Measurements from ENCODE around the gene GMPPA.
A peak's percentile ranks its signal among the peaks of the same experiment; 100 is the strongest.

The GMPPA gene

GRCh38 chr2:219468410-219469185 lies 30.1 kb upstream of the GMPPA start:
- no peak for DNase-seq (ENCODE audit: low read depth)

DNA sequence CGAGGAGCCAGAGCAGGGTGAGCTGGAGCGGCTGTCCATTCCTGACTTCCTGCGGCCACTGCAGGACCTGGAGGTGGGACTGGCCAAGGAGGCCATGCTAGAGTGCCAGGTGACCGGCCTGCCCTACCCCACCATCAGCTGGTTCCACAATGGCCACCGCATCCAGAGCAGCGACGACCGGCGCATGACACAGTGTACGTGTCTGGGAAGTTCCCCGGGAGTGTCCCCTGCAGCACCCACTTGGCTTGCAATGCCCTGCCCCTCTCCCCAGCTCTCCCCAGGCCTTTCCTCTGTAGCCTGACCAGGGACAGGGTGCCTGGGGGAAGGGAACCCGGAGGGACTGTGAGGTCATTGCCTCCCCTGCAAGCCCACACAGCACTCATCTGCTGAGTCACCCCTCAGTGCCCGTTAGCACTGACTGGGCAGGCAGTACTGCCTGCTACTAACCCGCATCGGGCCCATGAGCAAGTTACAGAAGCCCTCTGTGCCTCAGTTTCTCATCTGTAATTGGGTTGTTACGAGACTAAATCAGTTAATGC lies 29.4 kb upstream of the GMPPA start:
- peak; percentile 44 for DNase-seq (ENCODE audit: low read depth)

DNA sequence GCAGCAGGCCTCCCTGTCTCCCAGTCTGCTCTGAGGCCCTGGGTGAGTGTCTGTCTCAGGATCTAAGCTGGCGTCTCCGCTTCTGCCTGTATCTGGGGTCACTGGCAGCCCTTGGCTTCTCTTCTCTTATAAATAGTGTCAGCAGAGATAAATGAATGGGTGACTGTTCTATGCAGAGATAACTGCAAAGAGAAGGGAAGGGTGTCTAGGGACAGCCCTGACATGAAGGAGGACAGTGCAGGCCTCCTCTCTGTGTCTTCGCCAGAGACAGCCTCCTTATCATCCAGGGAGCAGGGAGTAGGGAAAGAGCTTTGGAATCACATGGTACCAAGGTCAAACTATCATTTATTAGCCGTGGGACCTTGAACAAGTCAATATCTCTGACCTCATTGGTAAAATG lies 28.3 kb upstream of the GMPPA start:
- DNase-seq (ENCODE audit: low read depth), result no peak

GRCh38 chr2:219471476-219472371 lies 27.0 kb upstream of the GMPPA start:
- no peak for DNase-seq (ENCODE audit: low read depth)

DNA sequence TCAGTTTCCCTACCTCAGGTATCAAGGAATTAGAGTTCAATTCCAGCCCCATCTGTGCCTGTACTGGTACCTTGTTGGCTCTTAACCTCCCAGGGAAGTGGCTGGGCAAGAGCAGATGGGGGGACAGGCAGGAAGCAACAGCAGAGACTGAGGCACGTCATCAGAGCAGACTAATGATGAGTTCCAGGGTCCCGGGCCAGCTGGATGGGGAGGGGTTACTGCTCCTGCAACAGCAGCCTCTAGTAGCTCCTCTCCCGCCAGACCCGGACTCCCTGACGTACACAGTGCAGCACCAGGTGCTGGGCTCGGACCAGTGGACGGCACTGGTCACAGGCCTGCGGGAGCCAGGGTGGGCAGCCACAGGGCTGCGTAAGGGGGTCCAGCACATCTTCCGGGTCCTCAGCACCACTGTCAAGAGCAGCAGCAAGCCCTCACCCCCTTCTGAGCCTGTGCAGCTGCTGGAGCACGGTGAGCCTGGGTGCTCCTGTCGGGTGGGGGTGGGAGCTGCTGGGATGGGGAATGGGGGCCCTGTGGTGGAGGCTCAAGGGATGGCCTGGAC lies 26.0 kb upstream of the GMPPA start:
- DNase-seq (ENCODE audit: low read depth), result no peak

DNA sequence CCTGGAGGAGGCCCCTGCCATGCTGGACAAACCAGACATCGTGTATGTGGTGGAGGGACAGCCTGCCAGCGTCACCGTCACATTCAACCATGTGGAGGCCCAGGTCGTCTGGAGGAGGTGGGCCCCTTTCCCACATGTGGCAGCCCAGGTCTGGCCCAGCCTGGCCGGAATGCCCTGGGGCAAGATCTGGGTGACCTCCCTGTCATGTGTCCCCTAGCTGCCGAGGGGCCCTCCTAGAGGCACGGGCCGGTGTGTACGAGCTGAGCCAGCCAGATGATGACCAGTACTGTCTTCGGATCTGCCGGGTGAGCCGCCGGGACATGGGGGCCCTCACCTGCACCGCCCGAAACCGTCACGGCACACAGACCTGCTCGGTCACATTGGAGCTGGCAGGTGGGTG lies 25.2 kb upstream of the GMPPA start:
- no peak for DNase-seq (ENCODE audit: low read depth)

GRCh38 chr2:219474285-219475060 lies 24.2 kb upstream of the GMPPA start:
- DNase-seq (ENCODE audit: low read depth), result no peak

DNA sequence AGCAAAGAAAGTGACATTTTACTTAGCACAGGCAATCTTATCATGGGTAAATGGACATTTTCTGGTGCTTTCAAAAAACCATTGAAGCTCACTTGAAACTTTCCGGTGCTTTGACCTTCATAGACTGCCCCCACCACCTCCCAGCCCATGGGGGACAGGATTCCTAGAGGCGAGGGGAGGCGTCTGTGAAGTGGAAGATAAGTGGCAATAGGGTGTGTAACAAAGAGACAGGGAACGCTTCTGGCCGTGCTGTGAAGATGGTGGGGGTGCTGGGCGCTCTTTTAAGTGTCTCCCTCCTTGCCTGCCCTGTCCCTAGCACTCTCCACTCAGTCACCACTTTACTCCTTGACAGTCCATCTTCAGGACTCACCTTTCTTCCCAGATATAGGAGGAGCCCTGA lies 23.4 kb upstream of the GMPPA start:
- DNase-seq (ENCODE audit: low read depth), result no peak

GRCh38 chr2:219475697-219476651 lies 22.7 kb upstream of the GMPPA start:
- no peak for DNase-seq (ENCODE audit: low read depth)

DNA sequence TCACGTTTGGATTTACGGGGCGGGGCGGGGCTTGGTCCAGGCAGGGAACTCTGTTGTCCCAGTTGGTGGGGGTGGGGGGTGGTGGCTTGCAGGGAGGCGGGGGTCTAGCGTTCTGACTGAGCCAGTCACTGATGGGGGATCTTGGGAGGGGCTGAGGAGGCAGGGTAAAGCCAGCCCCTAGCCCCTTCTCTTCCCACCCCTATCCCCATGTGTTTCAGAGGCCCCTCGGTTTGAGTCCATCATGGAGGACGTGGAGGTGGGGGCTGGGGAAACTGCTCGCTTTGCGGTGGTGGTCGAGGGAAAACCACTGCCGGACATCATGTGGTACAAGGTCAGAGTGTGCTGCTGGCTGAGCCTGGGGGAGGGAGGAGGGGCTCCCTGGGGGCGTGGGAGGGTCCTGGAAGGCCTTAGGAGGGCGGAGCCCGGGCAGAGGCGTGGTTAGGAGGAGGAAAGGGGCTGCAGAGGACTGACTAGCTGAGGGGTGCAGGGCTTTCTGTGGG lies 22.0 kb upstream of the GMPPA start:
- no peak for DNase-seq (ENCODE audit: low read depth)

- DNase-seq (ENCODE audit: low read depth), result no peak
Observed at GRCh38 chr2:219477179-219477578, 21.5 kb upstream of the GMPPA start.

DNA sequence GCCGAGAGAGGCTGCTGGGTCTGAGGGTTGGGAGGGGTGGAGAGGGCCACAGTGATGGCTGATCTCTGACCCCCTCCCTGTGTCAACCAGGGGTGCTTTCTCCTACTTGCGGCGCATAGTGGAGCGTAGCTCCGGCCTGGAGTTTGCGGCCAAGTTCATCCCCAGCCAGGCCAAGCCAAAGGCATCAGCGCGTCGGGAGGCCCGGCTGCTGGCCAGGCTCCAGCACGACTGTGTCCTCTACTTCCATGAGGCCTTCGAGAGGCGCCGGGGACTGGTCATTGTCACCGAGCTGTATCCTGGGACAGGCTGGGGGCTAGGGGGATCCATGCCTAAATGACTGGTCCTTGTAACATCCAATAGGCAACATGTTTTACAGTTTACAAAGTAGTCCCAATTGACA lies 20.9 kb upstream of the GMPPA start:
- no peak for DNase-seq (ENCODE audit: low read depth)

- no peak for DNase-seq (ENCODE audit: low read depth)
Observed at GRCh38 chr2:219478916-219479315, 19.8 kb upstream of the GMPPA start.

- DNase-seq (ENCODE audit: low read depth), result no peak
Observed at GRCh38 chr2:219480004-219480403, 18.7 kb upstream of the GMPPA start.

DNA sequence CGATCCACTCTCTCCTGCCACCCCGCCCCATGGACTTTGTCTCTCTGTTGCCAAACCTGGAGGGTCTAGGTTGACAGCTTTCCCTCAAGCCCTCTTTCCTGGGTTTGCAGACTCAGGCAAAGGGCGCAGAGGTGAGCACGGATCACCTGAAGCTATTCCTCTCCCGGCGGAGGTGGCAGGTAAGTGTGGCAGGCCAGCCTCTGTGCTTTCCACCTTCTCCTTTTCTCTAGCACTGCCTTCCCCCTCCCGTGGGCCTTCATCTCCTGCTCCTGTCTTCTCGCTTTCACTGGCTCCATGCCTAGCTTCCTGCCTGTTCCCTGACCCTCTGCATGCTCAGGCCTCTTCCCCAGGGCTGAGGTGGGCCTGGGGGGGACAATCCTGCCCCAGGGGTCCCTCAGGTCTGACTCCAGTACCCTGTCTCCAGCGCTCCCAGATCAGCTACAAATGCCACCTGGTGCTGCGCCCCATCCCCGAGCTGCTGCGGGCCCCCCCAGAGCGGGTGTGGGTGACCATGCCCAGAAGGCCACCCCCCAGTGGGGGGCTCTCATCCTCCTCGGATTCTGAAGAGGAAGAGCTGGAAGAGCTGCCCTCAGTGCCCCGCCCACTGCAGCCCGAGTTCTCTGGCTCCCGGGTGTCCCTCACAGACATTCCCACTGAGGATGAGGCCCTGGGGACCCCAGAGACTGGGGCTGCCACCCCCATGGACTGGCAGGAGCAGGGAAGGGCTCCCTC lies 15.9 kb upstream of the GMPPA start:
- DNase-seq (ENCODE audit: low read depth), result no peak

DNA sequence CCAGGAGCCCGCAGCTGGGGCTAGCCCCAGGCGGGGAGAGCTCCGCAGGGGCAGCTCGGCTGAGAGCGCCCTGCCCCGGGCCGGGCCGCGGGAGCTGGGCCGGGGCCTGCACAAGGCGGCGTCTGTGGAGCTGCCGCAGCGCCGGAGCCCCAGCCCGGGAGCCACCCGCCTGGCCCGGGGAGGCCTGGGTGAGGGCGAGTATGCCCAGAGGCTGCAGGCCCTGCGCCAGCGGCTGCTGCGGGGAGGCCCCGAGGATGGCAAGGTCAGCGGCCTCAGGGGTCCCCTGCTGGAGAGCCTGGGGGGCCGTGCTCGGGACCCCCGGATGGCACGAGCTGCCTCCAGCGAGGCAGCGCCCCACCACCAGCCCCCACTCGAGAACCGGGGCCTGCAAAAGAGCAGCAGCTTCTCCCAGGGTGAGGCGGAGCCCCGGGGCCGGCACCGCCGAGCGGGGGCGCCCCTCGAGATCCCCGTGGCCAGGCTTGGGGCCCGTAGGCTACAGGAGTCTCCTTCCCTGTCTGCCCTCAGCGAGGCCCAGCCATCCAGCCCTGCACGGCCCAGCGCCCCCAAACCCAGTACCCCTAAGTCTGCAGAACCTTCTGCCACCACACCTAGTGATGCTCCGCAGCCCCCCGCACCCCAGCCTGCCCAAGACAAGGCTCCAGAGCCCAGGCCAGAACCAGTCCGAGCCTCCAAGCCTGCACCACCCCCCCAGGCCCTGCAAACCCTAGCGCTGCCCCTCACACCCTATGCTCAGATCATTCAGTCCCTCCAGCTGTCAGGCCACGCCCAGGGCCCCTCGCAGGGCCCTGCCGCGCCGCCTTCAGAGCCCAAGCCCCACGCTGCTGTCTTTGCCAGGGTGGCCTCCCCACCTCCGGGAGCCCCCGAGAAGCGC lies 15.0 kb upstream of the GMPPA start:
- no peak for DNase-seq (ENCODE audit: low read depth)

GRCh38 chr2:219484343-219485200 lies 14.1 kb upstream of the GMPPA start:
- no peak for DNase-seq (ENCODE audit: low read depth)

- no peak for DNase-seq (ENCODE audit: low read depth)
Observed at GRCh38 chr2:219485201-219485580, 13.5 kb upstream of the GMPPA start.
